PFSK-1 (cell line): ENCODE results near the gene RETREG1.

Experiments used
- FOXP2 ChIP-seq: optimal IDR thresholded peaks from 2 replicates; pipeline ENCODE3; 2011; ENCODE audit warnings: borderline replicate concordance, control low read depth, inconsistent platforms; ENCODE audit not compliant: insufficient read depth; ENCODE audit errors: extremely low read length, extremely low read depth
- POLR2AphosphoS5 ChIP-seq: IDR thresholded peaks from 2 replicates; pipeline ENCODE4 v1.6.1; 2012; ENCODE audit warnings: low read depth, mild to moderate bottlenecking, control low read depth, low read length, moderate library complexity
- REST ChIP-seq, 2 experiments: IDR thresholded peaks; 2 replicates each; pipeline versions ENCODE4 v1.6.1 to v1.8.0; 2011 to 2012; ENCODE audit warnings: low read depth in 2 of 2, low read length in 2 of 2, control low read depth in 1 of 2, inconsistent platforms in 1 of 2, mild to moderate bottlenecking in 1 of 2, moderate library complexity in 1 of 2; ENCODE audit not compliant: insufficient read depth in 1 of 2
- SIN3A ChIP-seq: IDR thresholded peaks from 2 replicates; pipeline ENCODE4 v1.6.1; 2012; ENCODE audit warnings: mild to moderate bottlenecking, low read length, moderate library complexity, borderline replicate concordance; ENCODE audit not compliant: insufficient read depth
- TAF1 ChIP-seq: IDR thresholded peaks from 2 replicates; pipeline ENCODE4 v1.6.1; 2012; ENCODE audit warnings: low read length, control low read depth, borderline replicate concordance; ENCODE audit not compliant: insufficient read depth

RETREG1 gene

DNA sequence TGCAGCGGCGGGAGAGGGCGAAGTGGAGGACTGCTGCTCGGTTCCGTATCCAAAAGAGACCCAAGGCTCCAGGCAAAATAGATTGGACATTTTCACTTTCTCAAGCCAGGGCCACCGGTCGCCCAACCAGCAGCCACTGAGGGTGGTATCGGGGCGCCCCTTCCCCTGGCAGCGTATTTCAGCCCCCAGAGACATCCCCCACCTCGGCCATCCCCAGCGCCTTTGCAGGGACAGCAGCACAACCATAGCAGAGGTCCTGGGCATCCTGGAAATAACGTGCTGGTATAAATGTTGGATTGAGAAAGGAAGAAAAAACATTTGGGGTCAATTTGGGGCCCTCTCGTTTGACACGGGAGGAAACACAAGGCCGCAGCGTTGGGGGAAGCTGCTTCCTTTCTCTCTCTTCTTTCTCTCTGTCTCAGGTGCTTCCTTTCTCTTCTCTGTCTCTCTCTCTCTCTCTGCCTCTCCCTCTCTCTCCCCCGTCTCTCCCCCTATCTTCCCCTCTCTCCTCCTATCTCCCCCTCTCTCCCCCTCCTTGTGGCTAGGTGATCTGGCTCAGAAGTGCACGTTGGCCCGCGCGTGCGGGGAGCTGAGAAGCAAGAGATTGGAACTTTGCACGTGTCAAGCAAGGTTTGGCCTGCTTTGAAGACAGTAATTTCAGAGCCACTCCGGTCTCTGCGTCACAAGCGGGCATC, 624 bp upstream of the RETREG1 start:
- no peak for TF ChIP-seq REST (IDR thresholded peaks at IDR 0.05; ENCODE audit: insufficient read depth in 1 of 2, low read depth in 2 of 2, low read length in 2 of 2)

DNA sequence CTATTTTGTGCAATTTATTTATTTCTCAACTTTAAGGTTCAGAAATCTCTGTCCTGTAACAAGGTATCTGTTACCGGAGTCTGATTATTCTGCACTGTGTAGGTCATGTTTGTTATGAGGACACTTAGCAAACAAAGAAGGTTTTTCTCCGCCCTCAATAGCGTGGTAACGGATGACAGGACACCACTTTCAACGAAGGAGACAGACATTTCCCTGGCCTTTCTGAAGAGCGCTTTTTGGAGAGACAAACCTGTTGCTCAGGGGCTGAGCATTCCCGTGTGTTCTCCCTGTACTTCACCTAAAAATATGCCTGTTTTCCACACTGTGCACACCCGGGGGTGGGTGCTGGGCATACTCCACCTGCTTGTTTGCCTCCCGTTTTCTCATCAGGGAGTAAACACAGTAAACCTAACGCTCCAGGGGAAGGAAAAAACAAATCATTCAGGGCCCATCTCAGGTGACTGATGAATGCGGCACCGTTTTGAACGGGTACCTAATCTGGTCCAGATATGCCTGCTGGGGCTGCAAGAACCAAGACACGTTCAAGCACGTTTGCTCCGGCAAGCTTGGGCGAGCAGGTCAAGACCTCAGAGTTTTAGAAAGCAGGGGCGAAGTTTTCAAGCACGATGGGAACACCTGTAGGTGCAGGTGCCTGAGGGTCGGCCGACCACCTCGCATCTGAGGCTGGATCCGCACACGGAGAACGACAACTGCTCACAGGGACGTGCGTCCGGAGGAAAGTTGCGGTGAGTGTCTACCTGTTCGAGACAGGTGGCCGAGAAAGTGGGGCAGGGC, 859 bp downstream of the RETREG1 start:
- TF ChIP-seq TAF1 (no peak), POLR2AphosphoS5 (no peak), FOXP2 (no peak), SIN3A (no peak)

- no peak for TF ChIP-seq SIN3A
- TF ChIP-seq FOXP2, result no peak
- no peak for TF ChIP-seq REST (IDR thresholded peaks at IDR 0.05; ENCODE audit: insufficient read depth in 1 of 2, low read depth in 2 of 2, low read length in 2 of 2)
- TF ChIP-seq POLR2AphosphoS5, result no peak
- no peak for TF ChIP-seq TAF1
Observed at GRCh38 chr5:16612007-16612406, 4.8 kb downstream of the RETREG1 start.

GRCh38 chr5:16609412-16609811, 7.4 kb downstream of the RETREG1 start:
- TF ChIP-seq SIN3A, result no peak
- no peak for TF ChIP-seq POLR2AphosphoS5

DNA sequence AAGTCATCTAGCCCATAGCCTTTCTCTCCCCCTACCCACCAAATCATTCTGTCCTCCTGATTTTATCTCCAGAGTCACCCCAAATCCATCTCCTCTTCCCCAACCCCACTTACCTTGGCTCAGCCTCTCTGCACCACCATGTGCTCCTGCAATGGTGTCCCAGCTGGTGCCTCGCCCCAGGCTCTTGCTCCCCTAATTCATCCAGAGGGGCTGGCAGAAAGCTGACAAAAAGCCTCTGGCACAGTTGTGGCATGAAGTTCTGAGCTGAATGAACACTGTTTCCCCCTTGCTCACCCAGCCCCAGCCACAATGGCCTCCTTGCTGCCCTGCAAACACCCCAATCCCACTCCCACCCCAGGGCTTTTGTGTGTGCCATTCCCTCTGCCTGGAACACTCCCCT, 10.2 kb downstream of the RETREG1 start:
- TF ChIP-seq FOXP2 (no peak), SIN3A (no peak)

GRCh38 chr5:16603701-16604100, 13.1 kb downstream of the RETREG1 start:
- TF ChIP-seq POLR2AphosphoS5, result no peak
- TF ChIP-seq REST (IDR thresholded peaks at IDR 0.05; ENCODE audit: insufficient read depth in 1 of 2, low read depth in 2 of 2, low read length in 2 of 2), result no peak
- no peak for TF ChIP-seq SIN3A
- no peak for TF ChIP-seq TAF1
- TF ChIP-seq FOXP2, result no peak

DNA sequence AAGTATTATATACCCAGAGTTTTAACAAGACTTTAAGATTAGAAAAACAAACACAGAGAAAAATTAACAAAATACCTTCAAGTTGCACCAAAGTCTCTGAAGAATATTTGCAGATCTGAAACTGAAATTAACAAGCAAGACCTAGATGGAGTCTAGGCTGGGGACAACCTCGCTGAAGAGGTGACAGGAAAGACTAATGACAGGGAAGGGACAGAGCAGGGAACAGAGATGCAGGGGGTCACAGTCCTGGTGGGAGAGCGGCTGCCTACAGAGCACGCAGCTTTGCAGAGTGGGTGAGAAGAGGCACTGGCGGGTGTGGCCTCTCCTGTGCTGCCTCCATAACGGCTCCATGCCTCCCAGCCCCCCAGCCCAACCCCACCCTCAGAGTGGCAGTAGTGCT, 13.5 kb downstream of the RETREG1 start:
- TF ChIP-seq REST (IDR thresholded peaks at IDR 0.05; ENCODE audit: insufficient read depth in 1 of 2, low read depth in 2 of 2, low read length in 2 of 2), result no peak
- no peak for TF ChIP-seq POLR2AphosphoS5
- TF ChIP-seq TAF1, result no peak
